H9 (cell line): Measurements from ENCODE around the gene OR10A3. TPM values are rescaled to one million over a fixed set of nuclear protein-coding genes. Genes with fewer than 3 reads are reported as not detected.

Experiments
- DNase-seq: peaks from one replicate; pipeline ENCODE4 v3.0.0-alpha.2; 2017
- H2AFZ ChIP-seq: one replicate; pipeline ENCODE4 v1.6.1; 2013; ENCODE audit warnings: mild to moderate bottlenecking, low read length, control low read depth, moderate library complexity
- H2AK5ac ChIP-seq: 2 replicates; pipeline ENCODE4 v1.6.1; 2013; ENCODE audit warnings: low read length, control low read depth, mixed read lengths; ENCODE audit not compliant: insufficient read length
- H2BK120ac ChIP-seq: one replicate; pipeline ENCODE4 v1.6.1; 2013; ENCODE audit warnings: low read depth, mild to moderate bottlenecking, low read length, control low read depth, inconsistent platforms; ENCODE audit not compliant: poor library complexity, severe bottlenecking
- H2BK12ac ChIP-seq: 2 replicates; pipeline ENCODE4 v1.6.1; 2013; ENCODE audit warnings: low read length, control low read depth, mixed read lengths, low read depth; ENCODE audit not compliant: insufficient read length
- H2BK15ac ChIP-seq: 2 replicates; pipeline ENCODE4 v1.6.1; 2013; ENCODE audit warnings: low read depth, low read length, control low read depth
- H2BK20ac ChIP-seq: one replicate; pipeline ENCODE4 v1.6.1; 2013; ENCODE audit warnings: low read depth, mild to moderate bottlenecking, low read length, control low read depth, inconsistent platforms; ENCODE audit not compliant: poor library complexity, severe bottlenecking
- H2BK5ac ChIP-seq: 2 replicates; pipeline ENCODE4 v1.6.1; 2013; ENCODE audit warnings: low read length, control low read depth, mixed read lengths; ENCODE audit not compliant: insufficient read length
- H3K14ac ChIP-seq: 2 replicates; pipeline ENCODE4 v1.6.1; 2013; ENCODE audit warnings: low read length, control low read depth; ENCODE audit not compliant: insufficient read depth
- H3K18ac ChIP-seq: 2 replicates; pipeline ENCODE4 v1.6.1; 2013; ENCODE audit warnings: low read depth, mild to moderate bottlenecking, mixed read lengths, low read length, control low read depth; ENCODE audit not compliant: insufficient read length
- H3K23ac ChIP-seq: 2 replicates; pipeline ENCODE4 v1.6.1; 2013; ENCODE audit warnings: low read length, control low read depth, mixed read lengths, low read depth; ENCODE audit not compliant: insufficient read length
- H3K23me2 ChIP-seq: 2 replicates; pipeline ENCODE4 v1.6.1; 2013; ENCODE audit warnings: low read depth, mild to moderate bottlenecking, mixed read lengths, low read length, control low read depth; ENCODE audit not compliant: insufficient read length, poor library complexity, severe bottlenecking
- H3K27ac ChIP-seq: 2 replicates; pipeline ENCODE4 v1.5.1; 2013; ENCODE audit warnings: low read length, control low read depth, mixed read lengths, low read depth; ENCODE audit not compliant: insufficient read length
- H3K27me3 ChIP-seq: 2 replicates; pipeline ENCODE4 v1.6.1; 2013; ENCODE audit warnings: low read length, control low read depth, inconsistent platforms; ENCODE audit not compliant: insufficient read depth
- H3K4ac ChIP-seq: 2 replicates; pipeline ENCODE4 v1.6.1; 2013; ENCODE audit warnings: low read depth, mild to moderate bottlenecking, control low read depth, inconsistent platforms, low read length, moderate library complexity
- H3K4me1 ChIP-seq: 2 replicates; pipeline ENCODE4 v1.6.1; 2013; ENCODE audit warnings: low read length, control low read depth, inconsistent platforms; ENCODE audit not compliant: insufficient read depth
- H3K4me2 ChIP-seq: 2 replicates; pipeline ENCODE4 v1.6.1; 2013; ENCODE audit warnings: low read length, control low read depth, mixed read lengths; ENCODE audit not compliant: insufficient read length, insufficient read depth
- H3K56ac ChIP-seq: 2 replicates; pipeline ENCODE4 v1.6.1; 2013; ENCODE audit warnings: low read depth, mild to moderate bottlenecking, mixed read lengths, low read length, control low read depth; ENCODE audit not compliant: insufficient read length
- H3K79me1 ChIP-seq: 2 replicates; pipeline ENCODE4 v1.6.1; 2013; ENCODE audit warnings: low read depth, mild to moderate bottlenecking, moderate library complexity, low read length, control low read depth, inconsistent platforms; ENCODE audit not compliant: insufficient read depth, poor library complexity, severe bottlenecking
- H3K79me2 ChIP-seq: 2 replicates; pipeline ENCODE4 v1.6.1; 2013; ENCODE audit warnings: low read length, control low read depth, inconsistent platforms; ENCODE audit not compliant: insufficient read depth
- H3K9ac ChIP-seq: 2 replicates; pipeline ENCODE4 v1.6.1; 2013; ENCODE audit warnings: low read length, control low read depth, mixed read lengths; ENCODE audit not compliant: insufficient read length; ENCODE audit errors: extremely low read depth
- H3K9me3 ChIP-seq: one replicate; pipeline ENCODE4 v1.6.1; 2013; ENCODE audit warnings: low read depth, low read length, inconsistent platforms; ENCODE audit not compliant: control insufficient read depth
- H3T11ph ChIP-seq: one replicate; pipeline ENCODE4 v1.6.1; 2013; ENCODE audit warnings: mild to moderate bottlenecking, low read length, control low read depth, inconsistent platforms
- H4K20me1 ChIP-seq: one replicate; pipeline ENCODE4 v1.6.1; 2013; ENCODE audit not compliant: control insufficient read depth, insufficient read length, insufficient read depth
- H4K5ac ChIP-seq: 2 replicates; pipeline ENCODE4 v1.6.1; 2013; ENCODE audit warnings: low read depth, mild to moderate bottlenecking, mixed read lengths, low read length, control low read depth; ENCODE audit not compliant: insufficient read length
- H4K8ac ChIP-seq: replicated peaks from 2 replicates; pipeline ENCODE4 v1.6.1; 2013; ENCODE audit warnings: low read length, control low read depth, mixed read lengths, low read depth; ENCODE audit not compliant: insufficient read length
- H4K91ac ChIP-seq: 2 replicates; pipeline ENCODE4 v1.6.1; 2013; ENCODE audit warnings: low read depth, mild to moderate bottlenecking, moderate library complexity, mixed read lengths, low read length, control low read depth; ENCODE audit not compliant: insufficient read length
- H3K27ac Mint-ChIP-seq, 3 experiments: 2 replicates in 2 of 3; 3 replicates in 1 of 3; pipeline ENCODE4 v1.8.0; 2020 to 2021; ENCODE audit warnings: mixed read lengths in 3 of 3, mild to moderate bottlenecking in 1 of 3, moderate library complexity in 1 of 3
- H3K27me3 Mint-ChIP-seq: 2 replicates; pipeline ENCODE4 v1.8.0; 2021; ENCODE audit warnings: low read depth, mild to moderate bottlenecking, moderate library complexity, mixed read lengths
- H3K36me3 Mint-ChIP-seq, 3 experiments: 2 replicates in 2 of 3; 3 replicates in 1 of 3; pipeline ENCODE4 v1.8.0; 2020 to 2021; ENCODE audit warnings: low read depth in 3 of 3, mixed read lengths in 3 of 3; ENCODE audit not compliant: insufficient read depth in 1 of 3
- H3K4me1 Mint-ChIP-seq, 2 experiments: 2 replicates each; pipeline ENCODE4 v1.8.0; 2020; ENCODE audit warnings: mixed read lengths in 2 of 2
- H3K4me3 Mint-ChIP-seq, 2 experiments: 2 replicates in 1 of 2; 3 replicates in 1 of 2; pipeline ENCODE4 v1.8.0; 2020 to 2021; ENCODE audit warnings: mild to moderate bottlenecking in 2 of 2, mixed read lengths in 2 of 2, moderate library complexity in 1 of 2
- H3K9me3 Mint-ChIP-seq, 2 experiments: 2 replicates in 1 of 2; 3 replicates in 1 of 2; pipeline ENCODE4 v1.8.0; 2020; ENCODE audit warnings: mild to moderate bottlenecking in 2 of 2, mixed read lengths in 2 of 2, moderate library complexity in 1 of 2
- WGBS: extraction: QIAGEN DNeasy Blood & Tissue Kit; methylation state at CpG from one replicate; pipeline ENCODE4 v1.1.7; 2013; ENCODE audit warnings: missing lambda C conversion rate, low lambda C conversion rate, mixed read lengths; ENCODE audit not compliant: insufficient read length; ENCODE audit errors: extremely low coverage; 5-methylcytosine and 5-hydroxymethylcytosine counted together
- total RNA-seq: library from RNA; stranded (reverse); gene quantifications from 2 replicates; pipeline ENCODE4 v1.2.1, GENCODE V29; 2021
- TF ChIP-seq, protein P1 (sequence below): fragments of 200-600 bp; sonication (generic); conservative IDR thresholded peaks from 3 replicates; pipeline ENCODE4 v1.8.0; 2021; ENCODE audit warnings: antibody characterized with exemption, mild to moderate bottlenecking

OR10A3 gene
- total RNA-seq, 1 experiment from 2014 or later = not detected

DNA sequence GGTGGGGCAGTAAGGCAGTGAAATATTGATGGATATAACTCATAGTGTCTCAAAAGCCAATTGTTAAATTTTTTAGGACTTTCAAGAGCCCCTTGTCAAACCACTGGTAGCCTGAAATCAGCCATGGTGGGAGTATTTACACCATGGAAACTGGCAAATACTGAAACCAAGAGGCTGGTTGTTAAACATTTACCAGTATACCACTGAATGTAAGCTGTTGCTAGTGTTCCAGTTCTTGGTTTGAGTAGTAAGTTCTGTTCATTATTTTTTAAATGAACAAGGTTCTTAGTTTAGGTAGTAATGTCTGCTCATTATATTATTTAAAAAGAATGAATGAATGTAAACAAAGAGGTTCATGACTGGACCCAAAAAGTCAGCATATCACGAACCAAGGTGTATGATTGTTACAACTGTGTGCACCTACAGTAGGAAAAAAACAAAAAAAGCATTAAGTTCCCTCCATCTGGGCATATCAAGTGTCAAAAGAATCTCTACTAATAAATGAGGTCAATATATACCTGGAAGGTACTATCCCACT lies 41.1 kb upstream of the OR10A3 start:
- Mint-ChIP-seq H3K36me3 (peaks cover 0 to 2% (median under 1%) of the 10 kb centered on the region in 3 experiments; a peak in 5 of 7 replicates), H3K4me1 (peaks cover 9 to 22% of the 10 kb centered on the region in 2 experiments), H3K27ac (no peak overlapping the region), H3K27me3 (no peaks in the 10 kb centered on the region; the same call in 1 of the 2 replicates), H3K4me3 (no peak overlapping the region), H3K9me3 (no peaks in the 10 kb centered on the region; a peak in 1 of 5 replicates)
- Histone ChIP-seq H2AK5ac (no peak overlapping the region), H4K91ac (no peak overlapping the region), H3K18ac (no peak overlapping the region), H3K79me1 (no peaks in the 10 kb centered on the region), H3K4me2 (no peak overlapping the region), H3K14ac (no peak overlapping the region), H2AFZ (no peak overlapping the region), H4K8ac (no peak overlapping the region), H3K23me2 (peaks cover 3% of the 10 kb centered on the region), H4K20me1 (no peaks in the 10 kb centered on the region), H2BK15ac (no peak overlapping the region), H4K5ac (no peak overlapping the region), H3T11ph (no peak overlapping the region), H3K4me1 (no peaks in the 10 kb centered on the region; the same call in 1 of the 2 replicates), H3K4ac (no peak overlapping the region), H2BK20ac (no peak overlapping the region), H3K23ac (no peak overlapping the region), H2BK120ac (no peak overlapping the region), H3K9me3 (no peaks in the 10 kb centered on the region), H2BK5ac (no peak overlapping the region), H3K27me3 (no peaks in the 10 kb centered on the region), H3K56ac (no peak overlapping the region), H3K79me2 (peaks cover 2% of the 10 kb centered on the region; the same call in 1 of the 2 replicates), H3K9ac (no peak overlapping the region), H2BK12ac (no peak overlapping the region), H3K27ac (no peak overlapping the region)
- no CpG with 5 or more reads among the region's 1 CpG for WGBS
- TF ChIP-seq, protein P1, sequence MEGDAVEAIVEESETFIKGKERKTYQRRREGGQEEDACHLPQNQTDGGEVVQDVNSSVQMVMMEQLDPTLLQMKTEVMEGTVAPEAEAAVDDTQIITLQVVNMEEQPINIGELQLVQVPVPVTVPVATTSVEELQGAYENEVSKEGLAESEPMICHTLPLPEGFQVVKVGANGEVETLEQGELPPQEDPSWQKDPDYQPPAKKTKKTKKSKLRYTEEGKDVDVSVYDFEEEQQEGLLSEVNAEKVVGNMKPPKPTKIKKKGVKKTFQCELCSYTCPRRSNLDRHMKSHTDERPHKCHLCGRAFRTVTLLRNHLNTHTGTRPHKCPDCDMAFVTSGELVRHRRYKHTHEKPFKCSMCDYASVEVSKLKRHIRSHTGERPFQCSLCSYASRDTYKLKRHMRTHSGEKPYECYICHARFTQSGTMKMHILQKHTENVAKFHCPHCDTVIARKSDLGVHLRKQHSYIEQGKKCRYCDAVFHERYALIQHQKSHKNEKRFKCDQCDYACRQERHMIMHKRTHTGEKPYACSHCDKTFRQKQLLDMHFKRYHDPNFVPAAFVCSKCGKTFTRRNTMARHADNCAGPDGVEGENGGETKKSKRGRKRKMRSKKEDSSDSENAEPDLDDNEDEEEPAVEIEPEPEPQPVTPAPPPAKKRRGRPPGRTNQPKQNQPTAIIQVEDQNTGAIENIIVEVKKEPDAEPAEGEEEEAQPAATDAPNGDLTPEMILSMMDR = no peak
- DNase-seq = no peak
